SW 1271 (cell line): ENCODE results near the gene RPL29.

Experiments used
- DNase-seq, 2 experiments: peaks; one replicate each; lab custom pipeline; 2025; lab: John Stamatoyannopoulos, UW

The RPL29 gene

DNA sequence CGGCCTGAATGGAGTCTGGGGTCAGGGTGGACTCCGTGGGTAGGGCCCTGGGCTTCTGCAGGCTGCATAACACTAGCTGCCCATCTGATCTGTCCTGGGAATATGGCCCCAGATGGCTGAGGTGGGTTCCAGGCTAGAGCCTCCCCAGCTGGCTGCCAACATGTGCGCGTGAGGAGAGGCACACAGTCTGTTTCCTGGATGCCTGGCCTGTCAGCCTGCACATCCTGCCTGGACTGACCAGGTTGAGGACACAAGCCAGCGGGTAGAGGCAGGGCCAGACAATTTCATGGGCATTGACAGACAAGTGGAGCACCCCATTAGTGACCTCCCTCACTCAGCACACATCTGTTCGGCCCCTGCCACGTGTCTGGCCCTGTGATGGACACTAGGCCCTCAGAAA lies 29.8 kb upstream of the RPL29 start:
- no peak for DNase-seq

DNA sequence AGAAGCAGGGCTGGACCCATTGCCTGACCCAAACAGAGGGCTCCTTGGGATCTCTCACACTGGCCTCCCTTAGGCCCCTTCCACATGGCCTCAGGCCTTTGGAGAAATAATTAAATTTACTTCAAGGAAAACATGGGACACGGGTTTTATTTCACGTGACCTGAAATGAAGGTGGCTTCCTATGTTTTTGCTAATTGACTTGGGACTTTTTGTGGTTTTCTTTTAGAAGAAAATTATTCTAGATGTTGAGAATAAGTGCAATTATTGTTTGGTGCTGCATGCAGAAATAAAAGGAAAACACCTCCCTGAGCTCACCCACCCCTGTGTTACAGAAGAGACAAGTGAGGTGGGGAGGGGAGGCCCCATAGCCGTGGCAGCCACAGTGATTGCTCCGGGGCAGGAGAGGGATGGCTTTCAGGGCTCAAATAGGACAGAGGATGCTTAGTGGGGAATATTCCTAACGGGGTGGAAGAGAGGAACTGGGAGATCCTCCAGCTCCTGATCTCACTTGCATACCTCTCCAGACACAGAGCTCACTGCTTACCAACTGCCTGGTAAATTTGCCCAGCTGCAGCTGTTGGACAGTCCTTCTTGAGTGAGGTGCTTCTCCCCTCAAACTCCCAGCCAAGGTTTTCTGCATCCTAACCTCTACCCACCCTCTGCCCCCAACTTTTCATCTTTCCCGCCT lies 29.2 kb upstream of the RPL29 start:
- DNase-seq: no peak

GRCh38 chr3:52023860-52024764 lies 28.4 kb upstream of the RPL29 start:
- DNase-seq: no peak

- no peak for DNase-seq
Observed at GRCh38 chr3:52023101-52023770, 27.5 kb upstream of the RPL29 start.

DNA sequence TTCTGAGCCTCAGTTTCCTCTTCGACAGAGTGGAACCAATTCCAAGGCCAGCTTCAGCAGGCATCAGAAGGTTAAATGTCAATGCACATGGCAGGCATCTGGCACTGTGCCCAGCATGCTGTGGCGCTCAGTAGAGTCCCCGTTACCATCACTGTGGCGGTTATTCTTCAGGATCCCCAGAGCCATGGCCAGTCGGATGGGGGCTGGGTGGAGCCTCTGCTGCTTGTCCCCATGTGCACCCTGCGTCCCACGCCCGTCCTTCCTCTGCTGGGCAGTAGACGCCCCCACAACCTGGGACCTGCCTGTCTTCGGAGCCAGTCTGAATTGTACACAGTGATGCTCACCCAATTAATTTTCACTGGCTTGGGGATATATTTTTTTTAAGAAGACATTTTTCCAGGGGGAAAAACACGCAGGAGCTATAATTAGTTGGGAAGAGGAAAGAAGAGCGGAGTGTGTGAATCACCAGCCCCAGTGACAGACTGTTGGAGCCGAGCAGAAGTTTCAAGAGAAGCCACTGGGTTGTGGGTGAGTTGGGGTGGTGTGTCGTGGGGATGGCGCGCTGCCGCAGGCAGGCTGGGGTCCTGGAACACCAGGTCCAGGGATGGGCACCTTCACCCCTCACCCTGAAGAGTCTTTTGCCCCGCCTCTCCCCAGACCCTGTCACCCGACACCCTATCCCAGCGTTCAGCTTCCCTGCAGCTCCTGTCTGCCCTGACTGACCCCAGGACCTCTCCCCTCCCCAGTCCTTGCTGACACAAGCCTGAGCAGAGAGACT lies 26.8 kb upstream of the RPL29 start:
- DNase-seq: no peak

DNA sequence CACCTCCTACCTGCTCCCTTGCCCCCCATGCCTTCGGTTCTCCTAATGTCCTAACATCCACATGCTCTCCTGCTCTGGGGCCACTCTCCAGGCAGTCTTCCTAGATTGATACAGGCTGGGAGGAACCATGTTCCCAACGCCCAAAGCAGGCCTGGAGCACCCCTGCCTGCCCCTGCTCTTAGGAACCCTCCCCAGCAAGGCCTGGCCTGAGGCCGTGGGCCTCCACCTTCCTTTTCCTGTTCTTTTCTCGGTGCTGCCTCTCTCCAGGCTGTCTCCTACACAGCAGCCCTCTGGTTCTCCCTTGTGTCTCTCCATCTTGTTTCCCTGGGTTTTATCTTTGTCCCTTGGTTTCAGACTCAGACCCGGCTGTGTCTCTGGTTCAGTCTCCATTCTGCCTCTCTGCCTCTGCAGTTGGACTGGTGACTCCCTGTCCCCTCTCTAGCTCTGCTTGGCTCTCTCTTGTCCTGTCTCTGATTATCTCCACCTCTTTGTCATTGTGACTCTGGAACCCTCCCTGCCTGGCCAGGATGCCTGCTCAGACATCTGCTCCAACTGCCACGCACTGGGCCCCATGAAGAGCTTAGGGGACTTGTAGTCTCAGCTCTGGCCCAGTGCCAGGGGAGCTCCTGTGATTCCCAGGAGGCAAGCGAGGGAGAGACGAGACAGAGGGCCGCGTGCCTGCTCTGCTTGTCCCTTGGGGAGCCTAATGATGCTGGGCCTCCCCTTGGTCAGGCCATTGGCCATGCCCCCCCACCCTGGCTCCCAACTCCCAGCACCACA lies 26.0 kb upstream of the RPL29 start:
- DNase-seq: no peak

- no peak for DNase-seq
Observed at GRCh38 chr3:52020796-52021195, 25.1 kb upstream of the RPL29 start.

DNA sequence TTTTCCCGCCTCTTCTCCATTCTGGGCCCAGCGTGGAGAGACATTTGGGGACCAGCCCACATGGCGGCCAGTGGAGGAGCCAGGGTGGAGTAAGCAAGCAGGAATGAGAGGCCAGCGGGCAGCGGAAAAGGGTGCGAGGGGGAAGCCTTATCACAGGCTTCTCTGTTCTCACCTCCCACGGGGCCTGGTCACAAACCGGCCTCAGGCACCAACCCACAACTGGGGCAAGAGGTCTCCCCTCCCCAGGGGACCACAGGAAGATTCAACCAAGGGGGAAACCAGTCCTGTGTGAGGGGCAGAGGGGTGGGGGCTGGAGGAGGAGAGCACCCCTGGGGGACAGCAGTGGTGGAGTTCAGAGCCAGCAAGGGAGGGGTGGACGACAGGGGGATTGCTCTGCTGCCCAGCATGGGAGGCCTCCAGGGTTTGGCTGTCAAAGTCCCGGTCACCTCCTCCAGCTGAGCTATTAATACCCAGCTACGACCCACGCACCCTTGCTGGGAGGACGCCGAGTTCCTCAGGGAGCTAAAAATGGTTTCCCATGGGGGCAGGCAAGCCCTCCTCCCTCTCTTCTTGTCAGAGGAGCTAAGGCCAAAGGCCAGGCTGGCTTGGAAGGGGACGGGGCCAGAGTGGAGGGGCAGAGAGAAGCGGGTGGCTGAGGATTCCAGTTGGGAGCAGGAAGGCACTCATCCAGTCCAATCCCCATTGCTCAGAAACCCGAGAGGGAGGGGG lies 23.8 kb upstream of the RPL29 start:
- no peak for DNase-seq

GRCh38 chr3:52018319-52019000 lies 22.8 kb upstream of the RPL29 start:
- DNase-seq: no peak

DNA sequence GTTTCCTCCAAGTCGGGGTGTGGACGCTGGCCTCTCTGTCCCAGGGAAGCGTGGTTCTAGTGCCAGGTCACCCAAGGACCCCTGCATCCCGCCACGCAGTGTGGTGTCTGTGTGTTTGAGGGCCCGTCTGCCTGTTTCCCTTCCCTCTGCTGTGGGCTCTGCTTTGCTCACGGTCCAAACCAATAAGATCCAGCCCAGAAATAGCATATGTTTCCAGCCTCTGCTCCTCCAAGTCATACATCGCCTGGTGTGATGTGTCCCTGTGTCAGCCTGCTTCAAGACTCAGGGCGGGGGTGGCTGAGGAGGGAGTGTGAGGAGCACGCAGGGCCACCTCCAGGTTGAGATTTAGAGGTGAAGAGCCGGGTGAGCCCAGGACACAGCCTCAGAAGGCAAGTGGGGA lies 21.9 kb upstream of the RPL29 start:
- no peak for DNase-seq

DNA sequence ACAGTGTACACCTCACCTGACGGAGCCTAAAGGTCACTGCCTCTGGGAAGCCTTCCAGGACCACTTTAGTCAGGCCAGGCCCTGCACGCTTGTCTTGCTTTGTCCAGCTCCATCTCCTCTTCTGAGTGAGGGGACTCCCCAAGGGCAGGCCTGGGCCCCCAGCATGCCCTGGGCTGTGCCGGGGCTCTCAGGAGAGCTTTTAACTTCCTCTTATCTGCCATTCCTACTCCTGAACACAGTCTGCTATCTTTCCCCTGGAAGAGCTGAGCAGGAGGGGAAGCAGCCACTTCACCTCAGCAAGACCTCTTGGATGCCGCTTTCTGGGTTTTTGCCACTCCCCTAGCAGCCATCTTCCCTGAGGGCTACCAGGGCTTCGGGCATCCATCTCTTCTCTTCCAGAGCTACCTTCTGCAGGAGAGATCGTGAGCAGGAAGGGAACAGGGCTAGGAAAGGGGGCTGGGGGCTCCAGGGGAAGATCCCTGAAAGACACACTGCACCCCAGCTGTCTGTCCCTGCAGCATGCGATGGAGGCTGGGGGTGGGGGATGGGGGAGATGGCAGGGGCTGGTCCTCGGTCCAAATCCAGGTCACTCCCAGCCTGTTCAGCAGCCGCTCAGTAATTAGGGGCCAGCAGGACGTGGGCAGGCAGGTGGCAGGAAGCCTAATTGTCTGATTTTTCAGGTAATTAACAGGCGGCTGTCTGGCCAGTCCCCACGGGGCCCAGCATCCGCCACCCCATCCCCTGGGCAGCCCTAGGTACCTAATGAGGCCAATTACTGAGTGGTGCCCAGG lies 19.9 kb upstream of the RPL29 start:
- DNase-seq: no peak

DNA sequence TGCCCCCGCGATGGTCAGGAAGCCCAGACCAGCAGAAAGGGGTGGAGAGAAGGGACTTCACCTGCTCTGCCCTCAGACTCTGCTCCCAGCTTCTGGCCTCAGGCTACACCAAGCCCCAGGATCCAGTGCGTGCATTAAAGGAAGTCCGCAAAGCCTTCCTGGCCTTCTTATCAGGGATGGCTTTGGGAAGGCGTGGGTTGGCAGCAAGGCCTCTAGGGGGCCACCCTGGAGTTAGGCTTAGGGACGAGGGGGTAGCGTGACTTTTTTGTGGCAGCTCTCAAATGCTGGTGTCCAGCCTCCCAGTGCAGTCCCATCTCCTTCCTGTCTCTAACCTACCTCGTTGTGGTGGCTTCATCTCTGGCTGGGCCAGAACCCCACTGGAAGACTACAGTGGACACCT lies 18.9 kb upstream of the RPL29 start:
- no peak for DNase-seq

DNA sequence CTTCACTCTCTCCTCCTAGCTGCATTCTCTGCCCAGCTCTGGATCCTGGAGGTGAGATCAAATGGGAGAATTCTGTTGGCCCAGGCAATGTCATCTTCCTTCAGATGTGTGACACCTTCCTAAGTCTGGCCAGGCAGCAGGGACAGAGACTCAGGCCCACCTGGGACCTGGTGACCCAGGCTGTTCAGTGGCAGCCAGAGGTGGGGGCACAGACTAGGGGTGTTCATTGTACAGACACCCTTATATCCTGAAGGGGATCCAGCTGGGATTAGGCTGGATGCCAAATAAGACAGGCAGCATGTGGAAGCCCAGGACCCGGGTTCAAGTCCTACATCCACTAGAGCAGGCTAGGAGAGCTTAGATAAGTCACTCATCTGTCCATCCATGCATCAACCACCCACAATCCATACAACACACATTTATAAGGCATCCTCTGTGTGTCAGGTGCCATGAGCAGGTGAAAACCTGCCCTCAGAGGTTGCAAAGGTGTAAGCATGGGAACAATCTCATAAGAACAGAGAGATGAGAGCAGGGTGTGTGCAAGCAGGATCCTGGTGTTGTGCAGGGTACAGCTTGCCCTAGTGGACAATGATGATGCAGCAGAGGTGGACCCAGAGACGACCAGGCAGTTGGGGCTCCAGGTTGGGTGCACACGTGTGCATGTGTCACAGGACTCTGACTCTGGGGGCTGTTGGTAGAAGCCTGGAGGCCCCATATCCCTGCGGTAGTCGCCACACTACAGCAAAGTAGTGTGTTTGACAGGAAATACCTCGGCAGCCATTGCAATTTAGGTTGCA lies 18.3 kb upstream of the RPL29 start:
- DNase-seq: no peak

DNA sequence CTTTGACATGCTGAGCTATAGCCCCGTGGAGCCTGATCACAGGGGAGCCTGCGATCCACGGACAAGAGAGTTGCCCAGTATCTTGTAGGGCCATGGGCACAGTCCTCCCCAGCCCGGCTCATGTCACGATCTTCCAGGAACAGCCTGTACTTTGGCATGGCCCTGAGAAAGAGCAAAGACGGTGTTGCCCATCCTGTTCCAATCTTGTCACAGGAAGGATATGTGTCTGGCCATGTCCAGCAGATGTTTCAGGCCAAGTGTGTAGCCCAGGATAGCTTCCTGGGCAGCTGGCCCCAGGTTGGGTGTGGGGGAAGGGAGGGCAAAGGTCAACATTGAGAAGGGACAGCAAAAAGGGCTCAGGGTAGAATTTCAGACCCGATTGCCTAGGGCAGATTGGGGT lies 17.0 kb upstream of the RPL29 start:
- no peak for DNase-seq

GRCh38 chr3:52010431-52010830 lies 14.7 kb upstream of the RPL29 start:
- no peak for DNase-seq

GRCh38 chr3:52007291-52007690 lies 11.6 kb upstream of the RPL29 start:
- no peak for DNase-seq

- DNase-seq: no peak
Observed at GRCh38 chr3:52006820-52007133, 11.1 kb upstream of the RPL29 start.

DNA sequence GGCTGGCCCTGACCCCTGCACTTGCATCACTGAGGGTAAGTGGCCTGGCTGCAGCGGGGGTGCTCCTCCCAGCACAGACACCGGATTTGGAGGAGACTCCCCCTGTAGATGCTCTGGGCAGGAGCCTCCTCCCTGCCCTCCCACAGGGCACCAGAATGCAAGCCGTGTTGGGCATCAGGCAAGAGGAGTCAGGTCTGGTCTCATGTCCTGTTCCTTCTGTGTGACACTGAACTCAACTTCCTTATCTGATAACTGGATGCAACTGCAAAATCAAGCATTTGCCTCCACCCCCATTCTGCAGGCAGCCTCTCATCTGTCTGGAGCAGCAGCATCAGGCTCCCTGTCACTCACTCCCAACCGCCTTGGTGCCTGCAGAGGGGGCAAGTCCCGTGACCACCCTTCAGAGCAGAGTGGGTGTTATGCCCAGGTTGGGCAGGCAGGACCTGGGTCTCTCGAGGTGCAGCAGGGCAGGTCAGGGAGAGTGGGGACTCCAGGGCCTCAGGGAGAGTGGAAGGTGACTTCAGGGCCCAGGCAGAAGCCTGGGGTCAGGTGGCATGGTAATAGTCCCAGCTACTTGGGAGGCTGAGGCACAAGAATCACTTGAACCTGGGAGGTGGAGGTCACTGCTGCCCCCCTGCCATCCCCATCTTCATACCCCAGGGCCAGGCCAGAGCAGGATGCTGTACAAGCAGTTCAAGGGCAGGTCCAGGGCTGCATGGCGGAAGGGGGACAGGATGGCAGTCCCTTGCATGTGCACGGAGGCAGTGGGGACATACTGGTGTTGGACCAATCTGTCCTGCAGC lies 10.5 kb upstream of the RPL29 start:
- DNase-seq: no peak
